Osteocyte (in vitro differentiated cells): ENCODE data around the gene LANCL1. TPM values are rescaled to one million over a fixed set of nuclear protein-coding genes. Genes with fewer than 3 reads are reported as not detected.
A peak's percentile ranks its signal among the peaks of the same experiment; 100 is the strongest.

Experiments used
- DNase-seq: peaks from one replicate; pipeline ENCODE4 v3.0.0; 2021; ENCODE audit warnings: mixed read lengths; ENCODE audit not compliant: unreplicated experiment; ENCODE audit errors: extremely low spot score
- H3K27ac Mint-ChIP-seq: one replicate; pipeline ENCODE4 v1.8.0; 2021; ENCODE audit warnings: mild to moderate bottlenecking, mixed read lengths; ENCODE audit not compliant: unreplicated experiment
- H3K27me3 Mint-ChIP-seq: one replicate; pipeline ENCODE4 v1.8.0; 2021; ENCODE audit warnings: mixed read lengths; ENCODE audit not compliant: unreplicated experiment
- H3K36me3 Mint-ChIP-seq: one replicate; pipeline ENCODE4 v1.8.0; 2021; ENCODE audit warnings: mixed read lengths; ENCODE audit not compliant: unreplicated experiment
- H3K4me1 Mint-ChIP-seq: one replicate; pipeline ENCODE4 v1.8.0; 2021; ENCODE audit warnings: mixed read lengths; ENCODE audit not compliant: unreplicated experiment
- H3K4me3 Mint-ChIP-seq: one replicate; pipeline ENCODE4 v1.8.0; 2021; ENCODE audit warnings: mild to moderate bottlenecking, moderate library complexity, mixed read lengths; ENCODE audit not compliant: unreplicated experiment
- H3K9me3 Mint-ChIP-seq: one replicate; pipeline ENCODE4 v1.8.0; 2021; ENCODE audit warnings: mixed read lengths; ENCODE audit not compliant: unreplicated experiment
- total RNA-seq: library from RNA; stranded (reverse); gene quantifications from 2 replicates; pipeline ENCODE4 v1.2.1, GENCODE V29; 2021
- TF ChIP-seq, protein P1 (sequence below): fragments of 200-600 bp; sonication (generic); IDR thresholded peaks from 2 replicates; pipeline ENCODE4 v1.5.0; 2021; ENCODE audit warnings: antibody characterized with exemption, mild to moderate bottlenecking, moderate library complexity

LANCL1 gene
- total RNA-seq, 1 donor from 2014 or later, result 67.3 TPM

- no peak for DNase-seq
- Mint-ChIP-seq H3K4me3 (no peak overlapping the region), H3K9me3 (no peaks in the 10 kb centered on the region), H3K27ac (no peak overlapping the region), H3K4me1 (no peaks in the 10 kb centered on the region), H3K36me3 (no peaks in the 10 kb centered on the region), H3K27me3 (no peaks in the 10 kb centered on the region)
- TF ChIP-seq, protein P1, sequence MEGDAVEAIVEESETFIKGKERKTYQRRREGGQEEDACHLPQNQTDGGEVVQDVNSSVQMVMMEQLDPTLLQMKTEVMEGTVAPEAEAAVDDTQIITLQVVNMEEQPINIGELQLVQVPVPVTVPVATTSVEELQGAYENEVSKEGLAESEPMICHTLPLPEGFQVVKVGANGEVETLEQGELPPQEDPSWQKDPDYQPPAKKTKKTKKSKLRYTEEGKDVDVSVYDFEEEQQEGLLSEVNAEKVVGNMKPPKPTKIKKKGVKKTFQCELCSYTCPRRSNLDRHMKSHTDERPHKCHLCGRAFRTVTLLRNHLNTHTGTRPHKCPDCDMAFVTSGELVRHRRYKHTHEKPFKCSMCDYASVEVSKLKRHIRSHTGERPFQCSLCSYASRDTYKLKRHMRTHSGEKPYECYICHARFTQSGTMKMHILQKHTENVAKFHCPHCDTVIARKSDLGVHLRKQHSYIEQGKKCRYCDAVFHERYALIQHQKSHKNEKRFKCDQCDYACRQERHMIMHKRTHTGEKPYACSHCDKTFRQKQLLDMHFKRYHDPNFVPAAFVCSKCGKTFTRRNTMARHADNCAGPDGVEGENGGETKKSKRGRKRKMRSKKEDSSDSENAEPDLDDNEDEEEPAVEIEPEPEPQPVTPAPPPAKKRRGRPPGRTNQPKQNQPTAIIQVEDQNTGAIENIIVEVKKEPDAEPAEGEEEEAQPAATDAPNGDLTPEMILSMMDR, result no peak
These were observed 17.0 kb upstream of the LANCL1 start for GRCh38 chr2:210493528-210493927.

GRCh38 chr2:210481601-210482175 lies 5.1 kb upstream of the LANCL1 start:
- Mint-ChIP-seq H3K4me1 (peaks cover 17% of the 10 kb centered on the region), H3K9me3 (peaks cover 4% of the 10 kb centered on the region), H3K27ac (no peak overlapping the region), H3K27me3 (no peaks in the 10 kb centered on the region), H3K4me3 (no peak overlapping the region), H3K36me3 (no peaks in the 10 kb centered on the region)
- DNase-seq, result no peak
- TF ChIP-seq, protein P1, result no peak

DNA sequence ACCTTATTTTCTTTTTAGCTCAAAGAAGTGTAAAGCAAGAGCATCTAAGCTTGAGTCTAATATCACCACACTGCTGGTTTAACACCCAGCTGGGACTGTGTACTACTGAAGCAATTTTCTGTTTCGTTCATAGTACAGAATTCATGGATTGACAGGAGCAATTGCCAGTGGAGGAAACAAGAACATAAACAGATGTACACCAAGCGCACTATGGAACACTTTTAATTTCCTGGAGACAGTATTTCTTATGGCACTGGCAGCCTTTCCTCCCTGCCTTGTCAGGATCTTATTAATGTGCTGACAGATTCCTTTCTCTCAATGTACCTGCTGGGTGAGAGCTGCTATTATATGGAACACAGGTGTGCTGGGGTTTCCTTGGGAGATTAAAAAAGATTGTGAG lies 4.2 kb upstream of the LANCL1 start:
- Mint-ChIP-seq H3K27me3 (no peaks in the 10 kb centered on the region), H3K9me3 (peaks cover 4% of the 10 kb centered on the region), H3K4me1 (peaks cover 19% of the 10 kb centered on the region), H3K36me3 (no peaks in the 10 kb centered on the region), H3K27ac (no peak overlapping the region), H3K4me3 (no peak overlapping the region)
- DNase-seq, result no peak
- TF ChIP-seq, protein P1, result no peak

DNA sequence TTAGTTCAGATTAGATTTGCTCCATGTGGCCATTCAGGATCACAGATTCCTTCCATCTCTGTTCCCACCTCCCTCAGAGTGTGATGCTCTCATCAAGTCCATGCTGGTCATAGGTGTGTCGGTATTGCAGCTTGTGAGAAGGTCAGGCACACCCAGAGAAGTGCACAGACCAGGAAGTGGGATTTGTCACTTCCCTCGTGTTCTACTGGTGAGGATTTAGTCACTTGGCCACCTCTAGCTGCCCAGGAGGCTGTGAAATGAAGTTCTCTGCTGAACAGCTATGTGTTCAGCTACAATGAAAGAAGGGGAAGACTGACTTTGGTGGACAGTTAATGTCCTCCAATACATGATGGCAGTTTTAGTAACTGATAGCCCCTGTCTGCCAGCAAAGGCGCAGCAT lies 3.5 kb upstream of the LANCL1 start:
- TF ChIP-seq, protein P1, result no peak
- no peaks in the 10 kb centered on the region for H3K27me3 Mint-ChIP-seq

DNA sequence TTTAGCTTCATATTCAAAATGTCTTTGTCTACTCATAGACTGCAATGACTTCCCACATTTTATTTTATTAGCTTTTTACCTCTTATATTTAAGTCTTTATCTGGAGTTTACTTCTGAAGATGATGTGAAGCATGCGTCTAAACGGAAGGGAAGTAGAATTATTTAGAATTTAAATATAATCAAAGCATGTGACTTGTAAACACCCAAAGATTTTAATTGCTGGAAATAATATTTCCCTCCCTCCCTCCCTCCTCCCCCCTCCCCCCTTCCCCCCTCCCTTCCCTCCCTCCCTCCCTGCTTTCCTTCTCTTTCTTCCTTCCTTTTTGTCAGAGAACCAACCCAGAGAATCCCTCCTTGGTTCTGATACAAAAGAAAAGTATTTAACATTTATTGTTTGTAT lies 2.1 kb upstream of the LANCL1 start:
- TF ChIP-seq, protein P1, result no peak
- H3K27me3 Mint-ChIP-seq, result no peaks in the 10 kb centered on the region
- no peaks in the 10 kb centered on the region for H3K9me3 Mint-ChIP-seq
- peaks cover under 1% of the 10 kb centered on the region for H3K36me3 Mint-ChIP-seq
- H3K27ac Mint-ChIP-seq, result no peak overlapping the region
- H3K4me3 Mint-ChIP-seq, result peak overlapping the region; percentile 96
- no peak for DNase-seq
- peaks cover 29% of the 10 kb centered on the region for H3K4me1 Mint-ChIP-seq

More for the DNA sequence above, 3.5 kb upstream of the LANCL1 start:
- Mint-ChIP-seq H3K9me3 (peaks cover 4% of the 10 kb centered on the region), H3K27ac (no peak overlapping the region), H3K36me3 (no peaks in the 10 kb centered on the region), H3K4me3 (no peak overlapping the region), H3K4me1 (peaks cover 25% of the 10 kb centered on the region)
- DNase-seq, result no peak
